ENCODE data around the gene DNAH17. TPM values are rescaled to one million over a fixed set of nuclear protein-coding genes. Genes with fewer than 3 reads are reported as not detected.

The DNAH17 gene
- total and polyA plus RNA-seq, 2 of the 13 experiments (the other 11 are each of a cell fraction or from before 2014, with no cell fraction given) = 0.86 to 1.6 TPM

DNA sequence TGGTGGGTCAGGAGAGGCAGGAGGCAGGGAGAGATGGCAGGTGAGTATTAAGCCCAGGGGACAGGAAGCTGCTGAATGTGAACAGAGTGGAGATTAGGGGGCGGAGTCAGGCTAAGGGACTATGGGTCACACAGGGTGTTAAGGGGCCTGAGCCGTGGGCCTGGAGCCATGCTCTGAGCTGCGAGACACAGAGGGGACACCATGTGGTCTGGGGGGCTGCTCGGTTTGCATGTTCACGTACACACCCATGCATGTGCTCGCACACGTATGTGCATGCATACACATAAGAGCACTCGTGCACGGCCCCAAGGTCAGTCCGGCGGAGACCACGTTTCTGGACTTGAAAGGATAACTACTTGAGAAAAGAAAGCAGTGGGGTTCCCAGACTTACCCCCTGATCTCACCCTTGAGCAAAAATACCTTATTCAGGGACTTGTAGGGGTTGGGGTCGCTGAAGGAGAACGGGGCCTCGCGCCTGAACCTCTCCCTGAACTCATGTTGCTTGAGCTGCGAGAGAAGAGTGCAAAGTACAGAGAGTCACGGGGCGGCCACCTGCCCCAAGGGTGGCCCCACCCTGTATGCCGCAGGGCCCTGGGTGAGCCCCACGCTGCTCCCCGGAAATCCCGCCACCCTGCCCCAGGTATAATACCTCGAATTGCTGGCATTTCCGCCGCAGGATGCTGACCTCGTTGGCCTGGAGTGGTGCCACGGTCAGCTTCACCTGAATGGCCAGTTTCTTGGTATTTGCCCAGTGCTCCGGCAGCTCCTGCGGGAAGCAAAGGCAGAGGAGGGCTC, 50.8 kb downstream of the DNAH17 start (continued):
- no peak for TF ChIP-seq KDM1A (CRISPR knock-in tag; IDR thresholded peaks at IDR 0.05)
- TF ChIP-seq ZNF235 (CRISPR knock-in tag; IDR thresholded peaks at IDR 0.05; ENCODE audit: borderline replicate concordance) = no peak
- TF ChIP-seq CBX5 (CRISPR knock-in tag; IDR thresholded peaks at IDR 0.05; ENCODE audit: borderline replicate concordance) = no peak
- no peak for TF ChIP-seq ZSCAN22 (CRISPR knock-in tag; IDR thresholded peaks at IDR 0.05)
- TF ChIP-seq ZNF33A (CRISPR knock-in tag; IDR thresholded peaks at IDR 0.05; ENCODE audit: borderline replicate concordance) = no peak
- TF ChIP-seq ISX (CRISPR knock-in tag; conservative IDR thresholded peaks at IDR 0.05) = no peak
- TF ChIP-seq HOMEZ (CRISPR knock-in tag; IDR thresholded peaks at IDR 0.05; ENCODE audit: low read depth) = no peak
- TF ChIP-seq GPBP1L1 (CRISPR knock-in tag; IDR thresholded peaks at IDR 0.05) = no peak
- TF ChIP-seq RARA (CRISPR knock-in tag; IDR thresholded peaks at IDR 0.05) = peak; percentile 88
- TF ChIP-seq TCF12 (IDR thresholded peaks at IDR 0.05) = no peak
- no peak for TF ChIP-seq TCF12 (CRISPR knock-in tag; IDR thresholded peaks at IDR 0.05)
- 0 out of 2 replicates have a peak, but pooled peaks have one; percentile 57 for TF ChIP-seq ZNF138 (CRISPR knock-in tag; IDR thresholded peaks at IDR 0.05; ENCODE audit: low read depth)
- no peak for TF ChIP-seq ZNF589 (CRISPR knock-in tag; conservative IDR thresholded peaks at IDR 0.05)
- no peak for TF ChIP-seq HOXA5 (CRISPR knock-in tag; IDR thresholded peaks at IDR 0.05)
- TF ChIP-seq ZNF879 (CRISPR knock-in tag; IDR thresholded peaks at IDR 0.05) = 0 out of 2 replicates have a peak, but pooled peaks have one; percentile 55
- peak; percentile 36; the same call in 1 of the 2 replicates for TF ChIP-seq THAP7 (CRISPR knock-in tag; IDR thresholded peaks at IDR 0.05)
- no peak for TF ChIP-seq HES4 (CRISPR knock-in tag; IDR thresholded peaks at IDR 0.05; ENCODE audit: borderline replicate concordance)
- TF ChIP-seq ZNF224 (CRISPR knock-in tag; IDR thresholded peaks at IDR 0.05) = no peak
- TF ChIP-seq MED13 (CRISPR knock-in tag; IDR thresholded peaks at IDR 0.05) = no peak
- no peak for TF ChIP-seq SP4 (CRISPR knock-in tag; IDR thresholded peaks at IDR 0.05)
- TF ChIP-seq, protein P1, sequence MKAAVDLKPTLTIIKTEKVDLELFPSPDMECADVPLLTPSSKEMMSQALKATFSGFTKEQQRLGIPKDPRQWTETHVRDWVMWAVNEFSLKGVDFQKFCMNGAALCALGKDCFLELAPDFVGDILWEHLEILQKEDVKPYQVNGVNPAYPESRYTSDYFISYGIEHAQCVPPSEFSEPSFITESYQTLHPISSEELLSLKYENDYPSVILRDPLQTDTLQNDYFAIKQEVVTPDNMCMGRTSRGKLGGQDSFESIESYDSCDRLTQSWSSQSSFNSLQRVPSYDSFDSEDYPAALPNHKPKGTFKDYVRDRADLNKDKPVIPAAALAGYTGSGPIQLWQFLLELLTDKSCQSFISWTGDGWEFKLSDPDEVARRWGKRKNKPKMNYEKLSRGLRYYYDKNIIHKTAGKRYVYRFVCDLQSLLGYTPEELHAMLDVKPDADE (CRISPR knock-in tag; IDR thresholded peaks at IDR 0.05) = no peak
- peak; percentile 41; the same call in 1 of the 2 replicates for TF ChIP-seq GABPB1 (CRISPR knock-in tag; IDR thresholded peaks at IDR 0.05)
- no peak for TF ChIP-seq ZNF766 (CRISPR knock-in tag; IDR thresholded peaks at IDR 0.05; ENCODE audit: borderline replicate concordance)
- no peak for TF ChIP-seq SMC3 (IDR thresholded peaks at IDR 0.05; ENCODE audit: low read length)

Measured in HepG2 (cell line).